Chondrocyte (in vitro differentiated cells): ENCODE results near the gene ITGA11. TPM values are rescaled to one million over a fixed set of nuclear protein-coding genes. Genes with fewer than 3 reads are reported as not detected.

ENCODE experiments used
- DNase-seq: peaks from one replicate; pipeline ENCODE4 v3.0.0; 2021; ENCODE audit warnings: mixed read lengths, low spot score
- H3K27ac Mint-ChIP-seq: one replicate; pipeline ENCODE4 v1.8.0; 2021; ENCODE audit warnings: mild to moderate bottlenecking, moderate library complexity, mixed read lengths; ENCODE audit not compliant: unreplicated experiment
- H3K27me3 Mint-ChIP-seq: 2 replicates; pipeline ENCODE4 v1.8.0; 2021; ENCODE audit warnings: low read depth, mixed read lengths
- H3K36me3 Mint-ChIP-seq: 2 replicates; pipeline ENCODE4 v1.8.0; 2021; ENCODE audit warnings: low read depth, mixed read lengths
- H3K4me1 Mint-ChIP-seq: 2 replicates; pipeline ENCODE4 v1.8.0; 2021; ENCODE audit warnings: low read depth, mild to moderate bottlenecking, mixed read lengths
- H3K4me3 Mint-ChIP-seq: one replicate; pipeline ENCODE4 v1.8.0; 2021; ENCODE audit warnings: mild to moderate bottlenecking, moderate library complexity, mixed read lengths; ENCODE audit not compliant: unreplicated experiment
- H3K9me3 Mint-ChIP-seq: 2 replicates; pipeline ENCODE4 v1.8.0; 2021; ENCODE audit warnings: low read depth, mixed read lengths
- total RNA-seq: library from RNA; stranded (reverse); gene quantifications from 3 replicates; pipeline ENCODE4 v1.2.1, GENCODE V29; 2021
- TF ChIP-seq, protein P1 (sequence below): fragments of 200-600 bp; sonication (generic); IDR thresholded peaks from 2 replicates; pipeline ENCODE4 v1.5.0; 2021; ENCODE audit warnings: antibody characterized with exemption, mild to moderate bottlenecking, moderate library complexity

ITGA11 gene
- total RNA-seq, 1 donor from 2014 or later, result 1,092 TPM

- Mint-ChIP-seq H3K4me3 (no peak overlapping the region), H3K27ac (peak overlapping the region; percentile 93), H3K4me1 (peaks cover 84% of the 10 kb centered on the region), H3K36me3 (peaks cover 52% of the 10 kb centered on the region), H3K27me3 (no peaks in the 10 kb centered on the region), H3K9me3 (no peaks in the 10 kb centered on the region)
- TF ChIP-seq, protein P1, sequence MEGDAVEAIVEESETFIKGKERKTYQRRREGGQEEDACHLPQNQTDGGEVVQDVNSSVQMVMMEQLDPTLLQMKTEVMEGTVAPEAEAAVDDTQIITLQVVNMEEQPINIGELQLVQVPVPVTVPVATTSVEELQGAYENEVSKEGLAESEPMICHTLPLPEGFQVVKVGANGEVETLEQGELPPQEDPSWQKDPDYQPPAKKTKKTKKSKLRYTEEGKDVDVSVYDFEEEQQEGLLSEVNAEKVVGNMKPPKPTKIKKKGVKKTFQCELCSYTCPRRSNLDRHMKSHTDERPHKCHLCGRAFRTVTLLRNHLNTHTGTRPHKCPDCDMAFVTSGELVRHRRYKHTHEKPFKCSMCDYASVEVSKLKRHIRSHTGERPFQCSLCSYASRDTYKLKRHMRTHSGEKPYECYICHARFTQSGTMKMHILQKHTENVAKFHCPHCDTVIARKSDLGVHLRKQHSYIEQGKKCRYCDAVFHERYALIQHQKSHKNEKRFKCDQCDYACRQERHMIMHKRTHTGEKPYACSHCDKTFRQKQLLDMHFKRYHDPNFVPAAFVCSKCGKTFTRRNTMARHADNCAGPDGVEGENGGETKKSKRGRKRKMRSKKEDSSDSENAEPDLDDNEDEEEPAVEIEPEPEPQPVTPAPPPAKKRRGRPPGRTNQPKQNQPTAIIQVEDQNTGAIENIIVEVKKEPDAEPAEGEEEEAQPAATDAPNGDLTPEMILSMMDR, result no peak
- no peak for DNase-seq
Measured at GRCh38 chr15:68417897-68418296, 14.1 kb downstream of the ITGA11 start.

GRCh38 chr15:68417051-68417450 lies 14.9 kb downstream of the ITGA11 start:
- no peak for DNase-seq
- Mint-ChIP-seq H3K27ac (peak overlapping the region; percentile 93), H3K4me3 (peak overlapping the region; percentile 28), H3K9me3 (no peaks in the 10 kb centered on the region), H3K4me1 (peaks cover 76% of the 10 kb centered on the region), H3K36me3 (peaks cover 52% of the 10 kb centered on the region), H3K27me3 (no peaks in the 10 kb centered on the region)
- TF ChIP-seq, protein P1, result no peak

GRCh38 chr15:68416158-68416535 lies 15.8 kb downstream of the ITGA11 start:
- no peak for DNase-seq
- Mint-ChIP-seq H3K4me1 (peaks cover 67% of the 10 kb centered on the region), H3K4me3 (no peak overlapping the region), H3K27ac (peak overlapping the region; percentile 88), H3K9me3 (no peaks in the 10 kb centered on the region), H3K36me3 (peaks cover 54% of the 10 kb centered on the region), H3K27me3 (no peaks in the 10 kb centered on the region)
- TF ChIP-seq, protein P1, result no peak

- no peak for DNase-seq
- TF ChIP-seq, protein P1, result no peak
- H3K27ac Mint-ChIP-seq, result peak overlapping the region; percentile 88
- H3K36me3 Mint-ChIP-seq, result peaks cover 51% of the 10 kb centered on the region
- H3K4me3 Mint-ChIP-seq, result no peak overlapping the region
- no peaks in the 10 kb centered on the region for H3K9me3 Mint-ChIP-seq
- H3K4me1 Mint-ChIP-seq, result peaks cover 62% of the 10 kb centered on the region
- no peaks in the 10 kb centered on the region for H3K27me3 Mint-ChIP-seq
Measured at GRCh38 chr15:68415501-68416157, 16.3 kb downstream of the ITGA11 start.

DNA sequence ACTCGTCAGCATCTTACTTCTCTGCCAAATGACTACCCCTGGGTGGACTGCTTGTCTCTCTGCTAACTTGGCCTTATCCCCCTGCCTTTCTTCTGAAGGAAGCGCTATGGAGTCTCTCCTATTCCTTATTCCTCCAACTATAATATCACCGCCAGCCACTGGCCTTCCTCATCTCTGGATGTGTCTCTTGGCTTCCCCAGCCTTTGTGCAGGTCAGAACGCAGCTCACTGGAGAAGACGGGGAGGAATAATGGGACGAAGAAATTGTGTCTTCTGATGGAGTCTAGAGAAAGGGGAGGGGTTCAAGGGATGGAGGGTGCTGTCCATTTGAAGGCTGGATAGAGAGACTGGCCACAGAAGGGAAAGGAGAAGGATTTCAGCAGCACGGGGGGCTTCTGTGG lies 16.9 kb downstream of the ITGA11 start:
- H3K27ac Mint-ChIP-seq, result peak overlapping the region; percentile 88
- no peaks in the 10 kb centered on the region for H3K9me3 Mint-ChIP-seq
- no peak for DNase-seq
- H3K4me3 Mint-ChIP-seq, result peak overlapping the region; percentile 25
- no peaks in the 10 kb centered on the region for H3K27me3 Mint-ChIP-seq
- peaks cover 56% of the 10 kb centered on the region for H3K4me1 Mint-ChIP-seq
- TF ChIP-seq, protein P1, result no peak
- peaks cover 48% of the 10 kb centered on the region for H3K36me3 Mint-ChIP-seq
